ENCODE results near the gene TCEAL3. TPM values are rescaled to one million over a fixed set of nuclear protein-coding genes. Genes with fewer than 3 reads are reported as not detected.

The TCEAL3 gene
- total RNA-seq, 1 donor from 2014 or later = 2.6 TPM

DNA sequence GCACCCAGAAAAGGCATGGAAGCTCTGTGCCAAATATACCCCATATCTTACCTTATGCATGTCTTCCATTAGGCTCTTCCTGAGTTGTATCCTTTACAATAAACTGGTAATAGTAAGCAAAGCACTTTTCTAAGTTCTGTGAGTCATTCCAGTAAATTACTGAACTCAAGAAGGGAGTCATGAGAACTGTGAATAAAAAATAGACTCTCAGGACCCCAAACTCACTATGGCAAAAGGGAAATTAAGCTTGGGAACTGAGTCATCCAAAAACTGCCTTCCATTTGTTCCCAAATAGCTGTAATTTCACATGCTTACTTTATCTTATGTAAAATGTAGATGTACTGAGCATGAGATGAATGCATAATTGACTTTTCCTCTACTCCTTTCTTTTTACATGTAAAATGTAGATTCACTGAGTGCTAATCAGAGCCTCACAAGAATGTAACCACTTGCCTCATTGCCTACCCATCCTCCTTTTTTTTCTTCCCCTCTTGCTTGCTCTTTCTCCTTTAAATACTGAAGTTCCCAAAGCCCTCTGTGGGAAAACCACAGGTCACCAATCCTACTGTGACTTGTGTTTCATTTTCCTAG is 8.1 kb downstream of the TCEAL3 start:
- Histone ChIP-seq H3K4me3 (ENCODE audit: low read length in 3 of 3) (no peak overlapping the region), H3K9ac (ENCODE audit: low read depth in 1 of 3, low read length in 3 of 3) (no peak overlapping the region), H3K4me1 (ENCODE audit: control insufficient read depth in 3 of 3, insufficient read depth in 3 of 3, low read length in 3 of 3) (no peaks in the 10 kb centered on the region), H3K27ac (ENCODE audit: low read depth, low read length) (no peak overlapping the region), H3K36me3 (ENCODE audit: control insufficient read depth in 3 of 3, insufficient read depth in 3 of 3, low read length in 3 of 3) (no peaks in the 10 kb centered on the region), H3K9me3 (ENCODE audit: control insufficient read depth in 3 of 3, low read length in 3 of 3) (no peaks in the 10 kb centered on the region), H3K27me3 (ENCODE audit: control insufficient read depth in 3 of 3, insufficient read depth in 3 of 3, low read length in 3 of 3) (no peaks in the 10 kb centered on the region)

DNA sequence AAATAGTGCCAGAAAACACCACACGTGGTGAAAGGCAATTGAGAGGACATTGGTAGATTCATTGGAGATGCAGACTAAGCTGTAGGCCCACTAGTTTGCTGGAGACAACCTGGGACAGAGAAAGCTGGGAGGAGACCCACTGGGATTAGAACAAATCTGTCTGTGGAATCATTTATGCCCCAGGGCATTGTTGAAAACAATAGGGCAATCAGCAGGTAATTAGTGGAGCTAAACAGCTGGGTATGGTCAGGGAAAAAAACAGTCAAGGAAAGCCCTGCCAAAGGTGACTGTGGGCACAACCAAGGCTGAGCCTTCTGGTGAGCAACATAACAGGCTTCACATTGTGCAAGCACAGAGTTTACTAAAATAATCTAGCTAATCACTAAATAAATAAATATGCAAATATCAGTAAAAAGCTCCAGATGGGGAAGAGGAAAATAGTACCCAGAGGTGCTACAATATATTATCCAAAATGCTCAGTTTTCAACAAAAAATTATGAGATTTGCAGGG is 9.0 kb downstream of the TCEAL3 start:
- H3K27me3 ChIP-seq (ENCODE audit: control insufficient read depth in 3 of 3, insufficient read depth in 3 of 3, low read length in 3 of 3) = no peaks in the 10 kb centered on the region
- no peak overlapping the region for H3K27ac ChIP-seq (ENCODE audit: low read depth, low read length)
- H3K9me3 ChIP-seq (ENCODE audit: control insufficient read depth in 3 of 3, low read length in 3 of 3) = no peaks in the 10 kb centered on the region
- H3K4me1 ChIP-seq (ENCODE audit: control insufficient read depth in 3 of 3, insufficient read depth in 3 of 3, low read length in 3 of 3) = no peaks in the 10 kb centered on the region
- H3K9ac ChIP-seq (ENCODE audit: low read depth in 1 of 3, low read length in 3 of 3) = no peak overlapping the region
- H3K4me3 ChIP-seq (ENCODE audit: low read length in 3 of 3) = no peak overlapping the region
- no peaks in the 10 kb centered on the region for H3K36me3 ChIP-seq (ENCODE audit: control insufficient read depth in 3 of 3, insufficient read depth in 3 of 3, low read length in 3 of 3)

DNA sequence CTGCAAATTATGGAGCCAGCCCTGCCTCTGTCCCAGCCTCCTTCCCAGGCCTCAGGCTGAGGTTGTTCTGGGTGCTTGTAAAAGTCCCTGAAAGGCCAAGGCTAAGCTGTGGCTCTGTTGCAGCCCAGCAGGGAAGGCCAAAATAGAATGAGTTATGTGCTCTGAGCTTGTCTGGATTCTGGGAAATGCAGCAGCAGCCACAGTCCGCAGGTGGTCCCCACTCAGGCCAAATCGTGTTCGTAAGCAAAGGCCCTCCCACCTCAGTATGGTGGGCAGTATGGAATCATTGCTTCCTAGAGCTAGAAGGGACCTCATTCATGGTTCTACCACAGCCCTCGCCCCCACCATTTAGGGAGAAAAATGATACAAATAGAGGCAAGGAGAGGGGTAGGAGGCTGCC is 16.3 kb downstream of the TCEAL3 start:
- Histone ChIP-seq H3K27me3 (ENCODE audit: control insufficient read depth in 3 of 3, insufficient read depth in 3 of 3, low read length in 3 of 3) (no peaks in the 10 kb centered on the region), H3K36me3 (ENCODE audit: control insufficient read depth in 3 of 3, insufficient read depth in 3 of 3, low read length in 3 of 3) (no peaks in the 10 kb centered on the region), H3K4me1 (ENCODE audit: control insufficient read depth in 3 of 3, insufficient read depth in 3 of 3, low read length in 3 of 3) (peaks cover 0 to 6% (median 5%) of the 10 kb centered on the region in 3 donors), H3K9me3 (ENCODE audit: control insufficient read depth in 3 of 3, low read length in 3 of 3) (no peaks in the 10 kb centered on the region), H3K9ac (ENCODE audit: low read depth in 1 of 3, low read length in 3 of 3) (no peak overlapping the region), H3K4me3 (ENCODE audit: low read length in 3 of 3) (no peak overlapping the region), H3K27ac (ENCODE audit: low read depth, low read length) (no peak overlapping the region)

DNA sequence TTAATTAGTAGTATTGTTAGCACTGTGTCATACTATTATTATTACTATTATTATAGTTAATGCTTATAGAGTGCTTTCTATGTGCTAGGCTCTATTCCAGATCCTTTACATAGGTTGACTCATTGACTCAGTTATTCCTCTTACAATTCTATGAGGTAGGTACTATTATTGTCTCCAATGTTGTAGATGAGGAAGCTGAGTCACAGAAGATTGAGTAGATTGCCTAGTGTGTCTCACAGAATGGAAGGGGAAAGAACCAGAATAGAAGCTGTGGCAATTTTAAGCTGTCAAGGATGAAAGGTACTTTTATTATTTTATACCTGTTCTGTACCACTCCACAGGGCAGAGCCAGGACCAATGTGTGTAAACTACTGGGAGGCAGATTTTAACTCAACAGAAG is 19.1 kb downstream of the TCEAL3 start:
- peaks cover 0 to 4% (median 0%) of the 10 kb centered on the region in 3 donors for H3K27me3 ChIP-seq (ENCODE audit: control insufficient read depth in 3 of 3, insufficient read depth in 3 of 3, low read length in 3 of 3)
- H3K36me3 ChIP-seq (ENCODE audit: control insufficient read depth in 3 of 3, insufficient read depth in 3 of 3, low read length in 3 of 3) = peaks cover 0 to 3% (median 2%) of the 10 kb centered on the region in 3 donors
- H3K4me3 ChIP-seq (ENCODE audit: low read length in 3 of 3) = no peak overlapping the region
- no peaks in the 10 kb centered on the region for H3K9me3 ChIP-seq (ENCODE audit: control insufficient read depth in 3 of 3, low read length in 3 of 3)
- H3K9ac ChIP-seq (ENCODE audit: low read depth in 1 of 3, low read length in 3 of 3) = no peak overlapping the region
- H3K4me1 ChIP-seq (ENCODE audit: control insufficient read depth in 3 of 3, insufficient read depth in 3 of 3, low read length in 3 of 3) = peaks cover 5 to 11% (median 6%) of the 10 kb centered on the region in 3 donors
- no peak overlapping the region for H3K27ac ChIP-seq (ENCODE audit: low read depth, low read length)

DNA sequence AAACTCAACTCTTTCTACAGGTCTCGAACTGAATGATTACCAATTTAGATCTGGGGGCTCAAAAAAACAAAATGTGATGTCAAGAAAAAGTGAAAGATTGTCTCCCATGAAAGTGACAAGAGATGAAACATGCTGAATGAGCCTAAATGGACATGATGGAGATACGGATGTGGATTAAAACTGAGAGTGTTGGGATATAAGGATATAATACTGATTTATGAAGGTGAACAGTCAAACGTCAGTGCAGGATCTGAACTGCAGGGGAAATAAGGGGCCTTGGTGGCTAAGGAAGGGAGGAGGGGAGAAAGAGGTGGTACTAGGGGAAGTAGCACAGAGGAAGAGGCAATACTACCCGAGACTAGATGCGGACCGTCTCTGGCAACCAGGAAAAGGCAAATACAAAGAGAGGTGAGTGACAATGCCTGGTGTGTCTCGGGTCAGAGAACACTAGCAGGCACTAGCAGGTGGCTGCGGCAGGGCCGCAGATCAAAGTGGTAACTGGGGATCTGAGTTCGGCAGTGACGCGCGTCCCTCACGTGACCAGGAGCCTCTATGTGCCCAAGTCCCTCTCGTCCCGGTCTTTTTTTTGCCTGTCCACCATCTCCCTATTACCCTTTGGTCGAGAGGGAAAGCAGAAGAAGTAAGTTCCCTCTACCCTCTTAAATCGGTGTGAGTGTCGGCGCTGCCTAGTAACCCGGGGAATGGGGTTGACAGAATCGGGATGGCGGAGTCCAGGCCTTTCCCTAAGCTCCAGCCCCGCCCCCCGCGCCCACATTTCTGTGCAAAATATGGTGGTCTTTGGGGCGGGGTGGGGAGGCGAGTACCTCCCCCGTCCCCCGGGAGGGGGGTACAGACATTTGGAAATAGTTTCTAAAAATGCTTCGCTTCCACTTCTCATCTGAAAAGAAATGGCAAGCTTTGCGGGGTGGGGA is 20.9 kb downstream of the TCEAL3 start, which contains the start of gene TCEAL1:
Gene TCEAL1 (plus strand): TSS at position 590 of the 932 bp plus-strand sequence. CDS start 942 bp downstream, outside the sequence.
- Histone ChIP-seq H3K9ac (ENCODE audit: low read depth in 1 of 3, low read length in 3 of 3) (peak within 1 kb of the TSS; percentile 81 to 86 (median 85)), H3K36me3 (ENCODE audit: control insufficient read depth in 3 of 3, insufficient read depth in 3 of 3, low read length in 3 of 3) (peaks cover 0 to 3% (median 2%) of the 10 kb centered on the region in 3 donors), H3K27me3 (ENCODE audit: control insufficient read depth in 3 of 3, insufficient read depth in 3 of 3, low read length in 3 of 3) (peaks cover 0 to 4% (median 0%) of the 10 kb centered on the region in 3 donors), H3K4me3 (ENCODE audit: low read length in 3 of 3) (peak within 1 kb of the TSS; percentile 65 to 88 (median 78)), H3K27ac (ENCODE audit: low read depth, low read length) (peak within 1 kb of the TSS; percentile 91), H3K9me3 (ENCODE audit: control insufficient read depth in 3 of 3, low read length in 3 of 3) (no peaks in the 10 kb centered on the region), H3K4me1 (ENCODE audit: control insufficient read depth in 3 of 3, insufficient read depth in 3 of 3, low read length in 3 of 3) (peaks cover 5 to 11% (median 6%) of the 10 kb centered on the region in 3 donors)

DNA sequence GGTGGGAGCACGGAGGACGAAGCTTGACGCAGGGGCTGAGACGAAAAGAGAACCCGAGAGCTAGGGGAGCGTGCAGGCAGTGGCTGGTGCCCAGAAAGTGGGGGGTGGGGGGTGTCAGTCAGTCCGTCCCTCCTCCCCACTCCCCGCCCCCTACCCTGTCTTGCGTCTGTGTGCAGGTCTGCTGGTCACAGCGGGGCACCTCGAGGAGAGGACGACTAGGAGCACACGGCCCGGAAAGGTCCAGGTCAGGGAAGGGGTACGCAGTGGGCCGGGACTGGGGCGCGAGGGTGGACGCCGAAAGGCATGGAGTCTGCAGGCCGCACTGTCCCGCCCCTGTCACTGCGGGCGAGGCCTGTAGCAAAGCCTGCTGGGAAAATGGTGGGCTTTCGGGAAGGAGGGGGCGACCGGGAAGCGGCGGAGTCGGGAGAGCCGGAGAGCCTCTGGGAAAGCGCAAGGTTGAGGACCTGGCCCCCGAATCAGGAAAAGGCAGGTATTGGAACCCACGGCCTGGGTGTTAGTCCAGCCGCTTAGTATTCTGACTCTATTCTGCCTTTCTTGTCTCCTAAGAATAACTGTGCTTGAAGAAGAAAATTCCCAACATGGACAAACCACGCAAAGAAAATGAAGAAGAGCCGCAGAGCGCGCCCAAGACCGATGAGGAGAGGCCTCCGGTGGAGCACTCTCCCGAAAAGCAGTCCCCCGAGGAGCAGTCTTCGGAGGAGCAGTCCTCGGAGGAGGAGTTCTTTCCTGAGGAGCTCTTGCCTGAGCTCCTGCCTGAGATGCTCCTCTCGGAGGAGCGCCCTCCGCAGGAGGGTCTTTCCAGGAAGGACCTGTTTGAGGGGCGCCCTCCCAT is 21.8 kb downstream of the TCEAL3 start:
- H3K9me3 ChIP-seq (ENCODE audit: control insufficient read depth in 3 of 3, low read length in 3 of 3) = no peaks in the 10 kb centered on the region
- peaks cover 0 to 4% (median 0%) of the 10 kb centered on the region in 3 donors for H3K27me3 ChIP-seq (ENCODE audit: control insufficient read depth in 3 of 3, insufficient read depth in 3 of 3, low read length in 3 of 3)
- peak overlapping the region; percentile 91 for H3K27ac ChIP-seq (ENCODE audit: low read depth, low read length)
- H3K4me1 ChIP-seq (ENCODE audit: control insufficient read depth in 3 of 3, insufficient read depth in 3 of 3, low read length in 3 of 3) = peaks cover under 1 to 7% (median 5%) of the 10 kb centered on the region in 3 donors
- H3K9ac ChIP-seq (ENCODE audit: low read depth in 1 of 3, low read length in 3 of 3) = peak overlapping the region; percentile 81 to 86 (median 85)
- H3K4me3 ChIP-seq (ENCODE audit: low read length in 3 of 3) = peak overlapping the region; percentile 65 to 88 (median 78)
- H3K36me3 ChIP-seq (ENCODE audit: control insufficient read depth in 3 of 3, insufficient read depth in 3 of 3, low read length in 3 of 3) = peaks cover 0 to 3% (median 2%) of the 10 kb centered on the region in 3 donors

DNA sequence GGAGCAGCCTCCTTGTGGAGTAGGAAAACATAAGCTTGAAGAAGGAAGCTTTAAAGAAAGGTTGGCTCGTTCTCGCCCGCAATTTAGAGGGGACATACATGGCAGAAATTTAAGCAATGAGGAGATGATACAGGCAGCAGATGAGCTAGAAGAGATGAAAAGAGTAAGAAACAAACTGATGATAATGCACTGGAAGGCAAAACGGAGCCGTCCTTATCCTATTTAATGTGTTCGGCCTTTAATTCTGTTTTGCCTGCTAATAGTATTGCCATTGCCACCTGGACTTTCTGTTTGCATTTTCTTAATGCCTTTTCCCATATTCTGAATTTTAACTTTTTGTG is 22.4 kb downstream of the TCEAL3 start:
- Histone ChIP-seq H3K4me3 (ENCODE audit: low read length in 3 of 3) (peak overlapping the region; percentile 65 to 88 (median 78)), H3K27ac (ENCODE audit: low read depth, low read length) (peak overlapping the region; percentile 91), H3K9me3 (ENCODE audit: control insufficient read depth in 3 of 3, low read length in 3 of 3) (no peaks in the 10 kb centered on the region), H3K36me3 (ENCODE audit: control insufficient read depth in 3 of 3, insufficient read depth in 3 of 3, low read length in 3 of 3) (peaks cover 0 to 3% (median 2%) of the 10 kb centered on the region in 3 donors), H3K4me1 (ENCODE audit: control insufficient read depth in 3 of 3, insufficient read depth in 3 of 3, low read length in 3 of 3) (peaks cover 0 to 7% (median 5%) of the 10 kb centered on the region in 3 donors), H3K9ac (ENCODE audit: low read depth in 1 of 3, low read length in 3 of 3) (peak overlapping the region; percentile 81 to 86 (median 85)), H3K27me3 (ENCODE audit: control insufficient read depth in 3 of 3, insufficient read depth in 3 of 3, low read length in 3 of 3) (peaks cover 0 to 4% (median 0%) of the 10 kb centered on the region in 3 donors)

DNA sequence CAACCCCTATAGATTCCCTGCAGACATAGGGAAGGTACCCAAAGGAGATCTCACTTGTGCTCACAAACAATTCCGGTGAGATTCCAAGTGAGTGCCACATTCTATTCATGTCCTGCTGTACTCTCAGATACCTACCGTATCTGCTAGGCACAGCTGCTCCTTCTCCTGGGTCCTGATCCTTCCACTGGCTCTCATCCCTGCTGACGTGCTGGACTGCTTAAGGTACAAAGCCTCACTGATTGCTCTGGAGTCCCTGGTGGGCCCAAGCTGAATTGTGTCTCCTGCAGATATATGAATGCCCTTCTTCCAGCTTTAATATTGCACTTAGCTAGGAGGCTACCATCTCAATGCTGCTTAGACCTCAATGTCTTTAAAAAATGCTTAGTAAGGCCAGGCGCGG is 23.4 kb downstream of the TCEAL3 start:
- Histone ChIP-seq H3K27ac (ENCODE audit: low read depth, low read length) (no peak overlapping the region), H3K4me1 (ENCODE audit: control insufficient read depth in 3 of 3, insufficient read depth in 3 of 3, low read length in 3 of 3) (peaks cover 0 to 7% (median 5%) of the 10 kb centered on the region in 3 donors), H3K36me3 (ENCODE audit: control insufficient read depth in 3 of 3, insufficient read depth in 3 of 3, low read length in 3 of 3) (peaks cover 0 to 3% (median 2%) of the 10 kb centered on the region in 3 donors), H3K27me3 (ENCODE audit: control insufficient read depth in 3 of 3, insufficient read depth in 3 of 3, low read length in 3 of 3) (peaks cover 0 to 4% (median 0%) of the 10 kb centered on the region in 3 donors), H3K9ac (ENCODE audit: low read depth in 1 of 3, low read length in 3 of 3) (no peak overlapping the region), H3K9me3 (ENCODE audit: control insufficient read depth in 3 of 3, low read length in 3 of 3) (no peaks in the 10 kb centered on the region), H3K4me3 (ENCODE audit: low read length in 3 of 3) (no peak overlapping the region)

DNA sequence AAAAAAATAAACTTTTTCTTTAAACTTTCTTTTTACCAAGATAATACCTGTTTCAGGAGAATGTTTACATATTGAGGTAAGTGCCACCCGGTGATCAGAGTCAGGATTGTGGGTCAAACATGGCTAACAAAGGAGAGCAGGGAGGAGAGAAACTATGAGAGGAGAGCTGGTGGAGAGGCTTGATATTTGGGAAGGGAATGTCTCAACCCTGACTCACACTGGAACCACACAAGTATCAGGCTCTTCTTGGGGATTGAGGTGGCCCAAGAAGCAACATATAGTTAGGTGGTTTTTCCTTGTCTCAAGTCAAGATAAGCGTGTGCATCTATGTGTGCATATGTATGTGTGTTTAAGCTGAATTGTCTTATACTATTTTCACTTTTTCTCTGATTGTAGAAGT is 27.7 kb downstream of the TCEAL3 start:
- Histone ChIP-seq H3K9ac (ENCODE audit: low read depth in 1 of 3, low read length in 3 of 3) (no peak overlapping the region), H3K4me1 (ENCODE audit: control insufficient read depth in 3 of 3, insufficient read depth in 3 of 3, low read length in 3 of 3) (peaks cover 0 to under 1% (median 0%) of the 10 kb centered on the region in 3 donors), H3K4me3 (ENCODE audit: low read length in 3 of 3) (no peak overlapping the region), H3K27ac (ENCODE audit: low read depth, low read length) (no peak overlapping the region), H3K9me3 (ENCODE audit: control insufficient read depth in 3 of 3, low read length in 3 of 3) (no peaks in the 10 kb centered on the region), H3K27me3 (ENCODE audit: control insufficient read depth in 3 of 3, insufficient read depth in 3 of 3, low read length in 3 of 3) (peaks cover 0 to 4% (median 0%) of the 10 kb centered on the region in 3 donors), H3K36me3 (ENCODE audit: control insufficient read depth in 3 of 3, insufficient read depth in 3 of 3, low read length in 3 of 3) (peaks cover 0 to 3% (median 2%) of the 10 kb centered on the region in 3 donors)
